GM18861 (cell line): ENCODE measurements around the gene MCF2L.

Experiments
- ATAC-seq: cut with Tn5 transposase; IDR thresholded peaks from one replicate; pipeline ENCODE4 v1.9.1; 2021; ENCODE audit not compliant: unreplicated experiment

The MCF2L gene

GRCh38 chr13:112962911-112963625 lies 5.9 kb upstream of the MCF2L start:
- no peak for ATAC-seq

- ATAC-seq: no peak
These were observed 5.4 kb upstream of the MCF2L start for GRCh38 chr13:112963641-112964040.

- ATAC-seq: no peak
These were observed 4.0 kb upstream of the MCF2L start for GRCh38 chr13:112964971-112965492.

GRCh38 chr13:112965573-112966115 lies 3.4 kb upstream of the MCF2L start:
- ATAC-seq: no peak

GRCh38 chr13:112966776-112967175 lies 2.2 kb upstream of the MCF2L start:
- ATAC-seq: no peak

- no peak for ATAC-seq
These were observed 1.2 kb upstream of the MCF2L start for GRCh38 chr13:112967686-112968379.

GRCh38 chr13:112968380-112968909 lies 569 bp upstream of the MCF2L start:
- no peak for ATAC-seq

GRCh38 chr13:112969692-112970338 lies 801 bp downstream of the MCF2L start:
- no peak for ATAC-seq

- no peak for ATAC-seq
These were observed 1.7 kb downstream of the MCF2L start for GRCh38 chr13:112970552-112971287.

GRCh38 chr13:112971288-112971643 lies 2.3 kb downstream of the MCF2L start:
- ATAC-seq: no peak

GRCh38 chr13:112972258-112972657 lies 3.2 kb downstream of the MCF2L start:
- ATAC-seq: no peak

GRCh38 chr13:112972867-112973576 lies 4.0 kb downstream of the MCF2L start:
- no peak for ATAC-seq

- no peak for ATAC-seq
These were observed 4.5 kb downstream of the MCF2L start for GRCh38 chr13:112973577-112973951.

- ATAC-seq: no peak
These were observed 5.1 kb downstream of the MCF2L start for GRCh38 chr13:112974125-112974524.

- no peak for ATAC-seq
These were observed 5.7 kb downstream of the MCF2L start for GRCh38 chr13:112974671-112975070.

- no peak for ATAC-seq
These were observed 6.5 kb downstream of the MCF2L start for GRCh38 chr13:112975401-112975939.

- ATAC-seq: no peak
These were observed 7.5 kb downstream of the MCF2L start for GRCh38 chr13:112976526-112976925.

GRCh38 chr13:112977091-112977490 lies 8.1 kb downstream of the MCF2L start:
- ATAC-seq: no peak

- no peak for ATAC-seq
These were observed 8.5 kb downstream of the MCF2L start for GRCh38 chr13:112977525-112977924.
